HepG2 (cell line): ENCODE results near the gene MYO5A. TPM values are rescaled to one million over a fixed set of nuclear protein-coding genes. Genes with fewer than 3 reads are reported as not detected.
"Not testable (repeated sequence)": the region's sequence is repeated elsewhere in the genome, so short reads cannot be mapped to it uniquely, and the experiment has no call there.

Source experiments
- ATAC-seq: fragments of 200-7000 bp; cut with Tn5 transposase; 3 replicates; pipeline ENCODE4 v1.9.1; 2020; ENCODE audit warnings: mild to moderate bottlenecking, moderate library complexity
- BruUV-seq: library from RNA; stranded (reverse); fragments of 400-500 nt; replicated peaks from 2 replicates; lab custom pipeline; 2021; lab: Mats Ljungman, UMichigan
- CTCF ChIA-PET: fragments of 300-600 bp; formaldehyde crosslinking; extraction: SDS; loops from one replicate; lab custom pipeline; 2021; ENCODE audit warnings: low total read pairs, inconsistent platforms, low intra/inter-chr PET ratio; lab: Yijun Ruan, JAX
- POLR2A ChIA-PET: fragments of 350-600 bp; sonication (Branson Sonifier 250); formaldehyde crosslinking; loops from one replicate; lab custom pipeline; 2020; ENCODE audit warnings: antibody characterized with exemption, inconsistent platforms; lab: Yijun Ruan, JAX
- DNase-seq: peaks from one replicate; pipeline ENCODE4 v3.0.0-alpha.2; 2015; ENCODE audit warnings: low spot score
- FAIRE-seq: peaks from 3 replicates; lab custom pipeline; 2011; peaks lifted over from hg19 to GRCh38; lab: Jason Lieb, UNC
- H2AFZ ChIP-seq: one replicate; pipeline ENCODE4 v1.6.1; 2011; ENCODE audit warnings: low read length, inconsistent platforms
- H3K27ac ChIP-seq: fragments of 300-600 bp; 3 replicates; pipeline ENCODE4 v1.8.0; 2011; ENCODE audit warnings: mixed run types, mild to moderate bottlenecking, mixed read lengths, low read length, inconsistent platforms; ENCODE audit not compliant: insufficient read depth; ENCODE audit errors: extremely low read length
- H3K27me3 ChIP-seq, 2 experiments: fragments of 200-600 bp in 1 of 2; 2 replicates in 1 of 2; 3 replicates in 1 of 2; pipeline versions ENCODE4 v1.6.0 to v1.8.0; 2011; ENCODE audit warnings: low read length in 2 of 2, mild to moderate bottlenecking in 2 of 2, moderate library complexity in 2 of 2, inconsistent platforms in 1 of 2; ENCODE audit not compliant: insufficient read depth in 2 of 2, control insufficient read depth in 1 of 2
- H3K36me3 ChIP-seq, 2 experiments: fragments of 200-600 bp in 1 of 2; replicated peaks in 1 of 2; 2 replicates in 1 of 2; 3 replicates in 1 of 2; pipeline versions ENCODE4 v1.5.1 to v1.8.0; 2011; ENCODE audit warnings: low read length in 2 of 2, inconsistent platforms in 1 of 2; ENCODE audit not compliant: insufficient read depth in 2 of 2, control insufficient read depth in 1 of 2
- H3K4me1 ChIP-seq: 2 replicates; pipeline ENCODE4 v1.5.1; 2012; ENCODE audit warnings: low read length, inconsistent platforms; ENCODE audit not compliant: insufficient read depth
- H3K4me2 ChIP-seq: 2 replicates; pipeline ENCODE4 v1.6.0; 2011; ENCODE audit warnings: low read depth, low read length, inconsistent platforms
- H3K4me3 ChIP-seq, 3 experiments: fragments of 200-600 bp in 1 of 3; sonication (generic), shearing (Covaris generic) in 1 of 3; replicated peaks in 1 of 3; 2 replicates each; pipeline ENCODE4 v1.5.1; 2011 to 2016; ENCODE audit warnings: low read length in 3 of 3, inconsistent platforms in 2 of 3, low read depth in 2 of 3, mild to moderate bottlenecking in 2 of 3, control low read depth in 1 of 3, mixed read lengths in 1 of 3; ENCODE audit not compliant: insufficient read depth in 1 of 3
- H3K79me2 ChIP-seq: one replicate; pipeline ENCODE4 v1.6.1; 2011; ENCODE audit warnings: low read length, inconsistent platforms; ENCODE audit not compliant: insufficient read depth
- H3K9ac ChIP-seq: 2 replicates; pipeline ENCODE4 v1.6.0; 2011; ENCODE audit warnings: mild to moderate bottlenecking, low read depth, low read length, inconsistent platforms; ENCODE audit not compliant: insufficient read depth
- H3K9me3 ChIP-seq: 2 replicates; pipeline ENCODE4 v1.5.1; 2012; ENCODE audit warnings: mild to moderate bottlenecking, low read length
- H4K20me1 ChIP-seq: 2 replicates; pipeline ENCODE4 v1.6.0; 2011; ENCODE audit warnings: inconsistent platforms, mild to moderate bottlenecking, low read length, moderate library complexity; ENCODE audit not compliant: insufficient read depth
- CENPT ChIP-seq: sonication (generic); formaldehyde crosslinking; IDR thresholded peaks from 2 replicates; pipeline ENCODE4 v1.8.0; 2022; ENCODE audit warnings: low read depth, mild to moderate bottlenecking, moderate library complexity, missing genetic modification reagents
- ESRRA ChIP-seq: sonication (generic); formaldehyde crosslinking; IDR thresholded peaks from 2 replicates; pipeline ENCODE4 v1.5.1; 2020; ENCODE audit warnings: mild to moderate bottlenecking, low read depth, missing genetic modification reagents
- FOXA3 ChIP-seq: IDR thresholded peaks from 2 replicates; pipeline ENCODE4 v1.6.1; 2016; ENCODE audit warnings: missing genetic modification reagents, missing compliant biosample characterization
- MEIS2 ChIP-seq: sonication (generic); formaldehyde crosslinking; IDR thresholded peaks from 2 replicates; pipeline ENCODE4 v1.9.0; 2021; ENCODE audit warnings: mild to moderate bottlenecking, missing genetic modification reagents
- NFYB ChIP-seq: sonication (generic); formaldehyde crosslinking; IDR thresholded peaks from 2 replicates; pipeline ENCODE4 v1.4.0; 2020; ENCODE audit warnings: missing genetic modification reagents
- POLR2AphosphoS5 ChIP-seq: IDR thresholded peaks from 2 replicates; pipeline ENCODE4 v1.6.1; 2012; ENCODE audit warnings: low read depth, low read length
- POLR2G ChIP-seq: fragments of 200-400 bp; formaldehyde crosslinking; IDR thresholded peaks from 2 replicates; pipeline ENCODE4 v1.6.1; 2018; ENCODE audit warnings: mild to moderate bottlenecking, low read depth, low read length, moderate library complexity
- THAP7 ChIP-seq: sonication (generic); formaldehyde crosslinking; IDR thresholded peaks from 2 replicates; pipeline ENCODE4 v1.8.1; 2023; ENCODE audit warnings: mild to moderate bottlenecking, missing genetic modification reagents
- YEATS4 ChIP-seq: sonication (generic); formaldehyde crosslinking; IDR thresholded peaks from 2 replicates; pipeline ENCODE4 v1.4.0; 2020; ENCODE audit warnings: missing genetic modification reagents, borderline replicate concordance
- ZFX ChIP-seq: sonication (generic); formaldehyde crosslinking; IDR thresholded peaks from 2 replicates; pipeline ENCODE4 v1.4.0; 2020; ENCODE audit warnings: mild to moderate bottlenecking, low read depth, missing genetic modification reagents, moderate library complexity
- ZNF12 ChIP-seq: sonication (generic); formaldehyde crosslinking; IDR thresholded peaks from 2 replicates; pipeline ENCODE4 v1.5.0; 2020; ENCODE audit warnings: missing genetic modification reagents
- ZNF207 ChIP-seq: fragments of 450-650 bp; IDR thresholded peaks from 2 replicates; pipeline ENCODE4 v1.6.1; 2016; ENCODE audit warnings: antibody characterized with exemption, borderline replicate concordance
- ZNF337 ChIP-seq: sonication (generic); formaldehyde crosslinking; IDR thresholded peaks from 2 replicates; pipeline ENCODE4 v1.5.1; 2020; ENCODE audit warnings: missing genetic modification reagents, low read depth, mild to moderate bottlenecking, borderline replicate concordance
- ZNF430 ChIP-seq: sonication (generic); formaldehyde crosslinking; IDR thresholded peaks from 2 replicates; pipeline ENCODE4 v1.9.0; 2021; ENCODE audit warnings: mild to moderate bottlenecking, missing genetic modification reagents
- ZNF530 ChIP-seq: sonication (generic); formaldehyde crosslinking; IDR thresholded peaks from 2 replicates; pipeline ENCODE4 v1.5.0; 2020; ENCODE audit warnings: low read depth, mild to moderate bottlenecking, missing genetic modification reagents
- ZNF546 ChIP-seq: sonication (generic); formaldehyde crosslinking; conservative IDR thresholded peaks from 2 replicates; pipeline ENCODE4 v1.8.1; 2023; ENCODE audit warnings: mild to moderate bottlenecking, missing genetic modification reagents
- ZNF598 ChIP-seq: sonication (generic); formaldehyde crosslinking; IDR thresholded peaks from 2 replicates; pipeline ENCODE4 v1.5.1; 2020; ENCODE audit warnings: mild to moderate bottlenecking, missing genetic modification reagents, borderline replicate concordance
- ZNF614 ChIP-seq: IDR thresholded peaks from 2 replicates; pipeline ENCODE4 v1.6.1; 2018; ENCODE audit warnings: missing biosample characterization, missing genetic modification reagents, inconsistent platforms, borderline replicate concordance
- WGBS: methylation state at CpG from one replicate; pipeline ENCODE4 v1.1.6; 2017; ENCODE audit warnings: low lambda C conversion rate; 5-methylcytosine and 5-hydroxymethylcytosine counted together
- in situ Hi-C: cut with HindIII; loops from 2 replicates; pipeline ENCODE4 v1.10.0; 2017; ENCODE audit warnings: low pct_unique_long_range_greater_than_20kb; ENCODE audit not compliant: extremely low pct_ligation_motif_present
- intact Hi-C: fragments of 100-400 bp; cut with micrococcal nuclease; formaldehyde crosslinking; loops from one replicate; pipeline ENCODE4 v1.10.0; 2022; ENCODE audit not compliant: unreplicated experiment
- polyA plus RNA-seq, 8 experiments: library from polyadenylated mRNA; depleted of rRNA in 3 of 8; stranded (reverse) in 7 of 8; unstranded in 1 of 8; fragments of >200 nt; fragmentation: Illumina TruSeq in 4 of 8; extraction: Trizol in 4 of 8; gene quantifications; 2 replicates each; pipeline versions ENCODE4 v1.2.1 to v1.2.3, GENCODE V29; 2011 to 2016; ENCODE audit warnings: low read depth in 4 of 8, missing spikeins in 1 of 8, mixed read lengths in 1 of 8; ENCODE audit not compliant: insufficient read depth in 1 of 8
- total RNA-seq, 5 experiments: library from RNA; depleted of rRNA; stranded (reverse); fragments of >200 nt; fragmentation: Illumina TruSeq; extraction: Trizol; gene quantifications; 2 replicates each; pipeline ENCODE4 v1.2.3, GENCODE V29; 2016; ENCODE audit warnings: low read depth in 1 of 5

Gene MYO5A
- total and polyA plus RNA-seq, 2 of the 13 experiments (the other 11 are each of a cell fraction or from before 2014, with no cell fraction given) = 2.8 to 4.8 TPM

GRCh38 chr15:52528564-52529340 is at the start of gene MYO5A (continued):
- TF ChIP-seq MEIS2 (CRISPR knock-in tag) (0 out of 2 replicates have a peak, but pooled peaks have one; percentile 24), ZNF546 (CRISPR knock-in tag) (0 out of 2 replicates have a peak, but pooled peaks have one; percentile 74), NFYB (no peak), ZFX (CRISPR knock-in tag) (peak; percentile 73), ZNF530 (no peak), POLR2G (0 out of 2 replicates have a peak, but pooled peaks have one; percentile 31), ZNF337 (CRISPR knock-in tag) (no peak), YEATS4 (CRISPR knock-in tag) (peak; percentile 19; the same call in 1 of the 2 replicates), ZNF207 (no peak), ZNF598 (CRISPR knock-in tag) (peak; percentile 59; the same call in 1 of the 2 replicates), ESRRA (CRISPR knock-in tag) (no peak)

- CTCF ChIA-PET = no interaction called here
- DNase-seq (no peak), ATAC-seq (no peak), FAIRE-seq (no peak)
- Histone ChIP-seq H3K36me3 (no peaks in the 10 kb centered on the region), H3K4me1 (peaks cover 6% of the 10 kb centered on the region; the same call in 1 of the 2 replicates), H3K79me2 (no peaks in the 10 kb centered on the region), H3K4me2 (no peak overlapping the region), H3K4me3 (no peak overlapping the region), H3K9ac (no peak overlapping the region), H2AFZ (no peak overlapping the region), H3K27me3 (no peaks in the 10 kb centered on the region), H3K9me3 (no peaks in the 10 kb centered on the region), H3K27ac (no peak overlapping the region), H4K20me1 (no peaks in the 10 kb centered on the region)
- in situ Hi-C loops (no loop called here), intact Hi-C loops (no loop called here)
- BruUV-seq = no TSS peak
- 56% methylated on average over 2 of the region's 2 CpGs for WGBS
- TF ChIP-seq POLR2AphosphoS5 (no peak), THAP7 (CRISPR knock-in tag) (no peak), ZNF430 (CRISPR knock-in tag) (no peak), CENPT (CRISPR knock-in tag) (no peak), ZNF12 (CRISPR knock-in tag) (peak; percentile 90), FOXA3 (CRISPR knock-in tag) (no peak), ZNF614 (CRISPR knock-in tag) (no peak)
- POLR2A ChIA-PET = no interaction called here
These were observed 48.0 kb upstream of the MYO5A start for GRCh38 chr15:52576692-52577091.

DNA sequence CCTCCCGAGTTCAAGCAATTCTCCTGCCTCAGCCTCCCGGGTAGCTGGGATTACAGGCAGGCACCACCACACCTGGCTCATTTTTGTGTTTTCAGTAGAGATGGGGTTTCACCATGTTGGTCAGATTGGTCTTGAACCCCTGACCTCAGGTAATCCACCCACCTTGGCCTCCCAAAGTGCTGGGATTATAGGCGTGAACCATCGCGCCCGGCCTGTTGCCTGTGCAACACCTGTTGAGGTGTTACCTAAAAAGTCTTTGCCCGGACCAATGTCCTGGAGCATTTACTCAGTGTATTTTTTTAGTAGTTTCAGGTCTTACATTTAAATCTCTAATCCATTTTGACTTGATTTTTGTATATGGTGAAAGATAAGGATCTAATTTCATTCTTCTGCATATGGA is 46.9 kb upstream of the MYO5A start:
- H3K79me2 ChIP-seq, CTCF ChIA-PET, H3K27ac ChIP-seq, H3K9me3 ChIP-seq, BruUV-seq, H3K36me3 ChIP-seq, H3K4me2 ChIP-seq, H3K9ac ChIP-seq, H2AFZ ChIP-seq, H3K27me3 ChIP-seq, H4K20me1 ChIP-seq, POLR2A ChIA-PET, intact Hi-C loops, in situ Hi-C loops, H3K4me3 ChIP-seq, DNase-seq, FAIRE-seq, ATAC-seq: not testable (repeated sequence)
- peaks cover 13% of the 10 kb centered on the region for H3K4me1 ChIP-seq
- WGBS = 75% methylated on average over 7 of the region's 7 CpGs
